Measurements from ENCODE around the gene CELF2.

DNA sequence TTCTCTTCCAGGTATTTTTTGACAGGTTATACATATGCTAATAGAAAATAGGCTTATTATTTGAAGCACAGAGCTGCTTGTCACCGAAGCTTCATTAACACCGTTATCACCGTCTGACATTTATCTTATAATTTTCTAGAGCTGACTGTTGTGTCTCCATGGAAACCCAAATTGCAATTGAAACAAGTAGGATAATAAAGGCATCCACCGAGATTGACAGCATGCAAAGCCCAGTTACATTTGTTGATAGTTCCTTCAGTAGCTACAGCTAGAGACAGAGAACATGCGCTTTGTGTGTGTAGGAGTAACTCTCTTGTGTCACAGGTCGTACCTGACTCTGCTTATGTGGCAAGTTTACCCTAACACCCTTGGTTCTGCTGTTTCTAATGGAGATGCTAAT lies 135.6 kb downstream of the CELF2 start:
- no peak for TF ChIP-seq EZH2phosphoT487 (IDR thresholded peaks at IDR 0.05; ENCODE audit: low read depth, severe bottlenecking, unreplicated experiment)
- TF ChIP-seq, protein P1, sequence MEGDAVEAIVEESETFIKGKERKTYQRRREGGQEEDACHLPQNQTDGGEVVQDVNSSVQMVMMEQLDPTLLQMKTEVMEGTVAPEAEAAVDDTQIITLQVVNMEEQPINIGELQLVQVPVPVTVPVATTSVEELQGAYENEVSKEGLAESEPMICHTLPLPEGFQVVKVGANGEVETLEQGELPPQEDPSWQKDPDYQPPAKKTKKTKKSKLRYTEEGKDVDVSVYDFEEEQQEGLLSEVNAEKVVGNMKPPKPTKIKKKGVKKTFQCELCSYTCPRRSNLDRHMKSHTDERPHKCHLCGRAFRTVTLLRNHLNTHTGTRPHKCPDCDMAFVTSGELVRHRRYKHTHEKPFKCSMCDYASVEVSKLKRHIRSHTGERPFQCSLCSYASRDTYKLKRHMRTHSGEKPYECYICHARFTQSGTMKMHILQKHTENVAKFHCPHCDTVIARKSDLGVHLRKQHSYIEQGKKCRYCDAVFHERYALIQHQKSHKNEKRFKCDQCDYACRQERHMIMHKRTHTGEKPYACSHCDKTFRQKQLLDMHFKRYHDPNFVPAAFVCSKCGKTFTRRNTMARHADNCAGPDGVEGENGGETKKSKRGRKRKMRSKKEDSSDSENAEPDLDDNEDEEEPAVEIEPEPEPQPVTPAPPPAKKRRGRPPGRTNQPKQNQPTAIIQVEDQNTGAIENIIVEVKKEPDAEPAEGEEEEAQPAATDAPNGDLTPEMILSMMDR (IDR thresholded peaks at IDR 0.05; ENCODE audit: poor library complexity): no peak

Data from hepatocyte (in vitro differentiated cells).